Neutrophil (primary cell): ENCODE data around the gene KRTAP13-4.

Experiments
- H3K27ac ChIP-seq: fragments of 200-600 bp; sonication (generic); 2 replicates; pipeline ENCODE4 v1.5.1; 2016; ENCODE audit warnings: mild to moderate bottlenecking, moderate library complexity
- H3K27me3 ChIP-seq: fragments of 200-600 bp; sonication (generic); 2 replicates; pipeline ENCODE4 v1.6.0; 2016; ENCODE audit warnings: mild to moderate bottlenecking
- H3K36me3 ChIP-seq: fragments of 200-600 bp; sonication (generic); 2 replicates; pipeline ENCODE4 v1.5.1; 2017
- H3K4me1 ChIP-seq, 2 experiments: fragments of 200-600 bp in 1 of 2; sonication (generic) in 1 of 2; 1 replicate in 1 of 2; 2 replicates in 1 of 2; pipeline versions ENCODE4 v1.5.1 to v1.6.1; 2013 to 2016; ENCODE audit warnings: low read depth in 1 of 2, low read length in 1 of 2, mild to moderate bottlenecking in 1 of 2, moderate library complexity in 1 of 2; ENCODE audit not compliant: control insufficient read depth in 1 of 2, insufficient read depth in 1 of 2
- H3K4me3 ChIP-seq, 2 experiments: fragments of 200-600 bp in 1 of 2; sonication (generic) in 1 of 2; 1 replicate in 1 of 2; 2 replicates in 1 of 2; pipeline ENCODE4 v1.5.1; 2013 to 2016; ENCODE audit warnings: low read depth in 1 of 2, low read length in 1 of 2, mild to moderate bottlenecking in 1 of 2, moderate library complexity in 1 of 2
- H3K9me3 ChIP-seq: fragments of 200-600 bp; sonication (generic); 2 replicates; pipeline ENCODE4 v1.5.1; 2016
- CTCF ChIP-seq: fragments of 200-600 bp; sonication (generic); IDR thresholded peaks from 2 replicates; pipeline ENCODE4 v1.5.1; 2016; ENCODE audit warnings: antibody characterized with exemption

The KRTAP13-4 gene

DNA sequence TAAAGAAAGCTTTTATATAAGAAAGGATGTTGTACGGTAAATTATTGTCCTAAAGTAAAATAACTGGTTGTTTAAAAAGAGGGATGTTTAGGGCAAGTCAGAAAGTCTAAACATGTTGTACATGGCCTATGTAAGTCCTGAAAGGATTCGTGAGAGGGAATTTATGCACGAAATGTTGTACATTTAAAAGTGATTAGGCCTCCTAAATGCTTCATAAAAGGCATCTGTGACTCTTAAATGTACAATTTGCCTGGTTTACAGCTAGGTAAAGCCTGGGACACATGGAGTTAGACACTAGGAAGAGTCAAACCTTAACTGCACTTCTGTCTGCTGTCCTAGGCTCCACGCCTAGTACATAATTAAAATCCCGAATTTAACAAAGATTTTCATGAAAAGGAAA is 14.0 kb upstream of the KRTAP13-4 start:
- no peak overlapping the region for H3K27ac ChIP-seq
- H3K4me1 ChIP-seq = no peaks in the 10 kb centered on the region
- H3K4me3 ChIP-seq = no peak overlapping the region
- H3K9me3 ChIP-seq = no peaks in the 10 kb centered on the region
- TF ChIP-seq CTCF = no peak
- no peaks in the 10 kb centered on the region for H3K36me3 ChIP-seq
- H3K27me3 ChIP-seq = no peaks in the 10 kb centered on the region

- no peak for TF ChIP-seq CTCF
- Histone ChIP-seq H3K36me3 (no peaks in the 10 kb centered on the region), H3K4me1 (no peaks in the 10 kb centered on the region)
These were observed 4.2 kb upstream of the KRTAP13-4 start, which contains the start of gene KRTAP13-3 for GRCh38 chr21:30425826-30426225. KRTAP13-3 (minus strand) TSS chr21:30425926; CDS start chr21:30425912, 14 bp downstream.

DNA sequence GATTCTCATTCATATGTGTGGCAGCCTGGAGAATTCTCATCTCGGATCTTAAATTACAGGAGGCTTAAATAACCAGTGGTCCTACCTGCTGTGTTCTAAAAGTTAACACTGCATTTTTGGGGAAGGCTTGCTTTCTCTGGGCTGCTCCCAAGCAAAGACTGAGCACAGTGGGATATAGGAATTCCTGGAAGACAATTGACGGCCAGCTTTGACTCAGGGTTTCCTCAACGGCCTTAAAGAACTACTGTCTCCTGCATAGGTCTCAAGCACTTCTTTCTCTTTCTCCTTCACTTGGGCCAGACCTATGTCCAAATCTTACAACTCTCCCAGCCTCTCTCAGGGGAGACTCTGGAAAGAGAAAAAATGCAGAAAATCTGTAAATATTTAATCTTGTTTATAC is 3.3 kb upstream of the KRTAP13-4 start:
- Histone ChIP-seq H3K27me3 (no peaks in the 10 kb centered on the region), H3K36me3 (no peaks in the 10 kb centered on the region), H3K27ac (no peak overlapping the region), H3K9me3 (no peaks in the 10 kb centered on the region), H3K4me1 (no peaks in the 10 kb centered on the region), H3K4me3 (no peak overlapping the region)
- TF ChIP-seq CTCF = no peak

More at GRCh38 chr21:30425826-30426225, 4.2 kb upstream of the KRTAP13-4 start, which contains the start of gene KRTAP13-3:
- Histone ChIP-seq H3K9me3 (no peaks in the 10 kb centered on the region), H3K4me3 (no peak within 1 kb of the TSS), H3K27ac (no peak within 1 kb of the TSS), H3K27me3 (no peaks in the 10 kb centered on the region)

DNA sequence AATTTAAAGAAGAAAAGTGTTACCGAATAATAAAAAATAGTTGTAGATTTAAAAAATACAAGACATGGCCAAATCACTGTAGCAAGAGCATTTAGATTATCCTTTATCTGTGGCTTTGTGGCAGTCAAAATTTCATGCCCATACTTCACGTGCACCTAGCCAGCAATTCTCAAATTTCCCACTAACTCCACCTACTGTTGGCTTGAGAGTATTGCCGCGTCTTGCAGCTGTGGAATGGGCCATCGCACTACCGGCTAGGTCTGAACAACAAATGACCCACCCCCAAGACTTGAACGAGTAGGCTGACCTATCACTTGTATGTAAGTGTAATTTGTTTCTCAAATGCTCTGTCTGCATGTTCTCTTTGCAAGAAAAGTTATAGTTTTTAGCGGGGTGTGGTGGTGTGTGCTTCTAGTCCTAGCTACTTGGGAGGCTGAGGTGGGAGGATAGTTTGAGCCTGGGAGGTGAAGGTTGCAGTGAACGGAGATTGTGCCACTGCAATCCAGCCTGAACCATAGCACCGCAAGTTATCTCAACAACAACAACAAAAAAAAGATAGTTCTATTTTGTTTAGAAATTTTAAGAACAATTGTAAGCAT is 4.1 kb downstream of the KRTAP13-4 start:
- Histone ChIP-seq H3K36me3 (no peaks in the 10 kb centered on the region), H3K4me1 (no peaks in the 10 kb centered on the region), H3K27me3 (no peaks in the 10 kb centered on the region), H3K4me3 (no peak overlapping the region), H3K9me3 (no peaks in the 10 kb centered on the region), H3K27ac (no peak overlapping the region)
- TF ChIP-seq CTCF = no peak

GRCh38 chr21:30437010-30437565 is 7.1 kb downstream of the KRTAP13-4 start:
- TF ChIP-seq CTCF = no peak
- H3K27me3 ChIP-seq = no peaks in the 10 kb centered on the region
- no peaks in the 10 kb centered on the region for H3K9me3 ChIP-seq
- no peak overlapping the region for H3K4me3 ChIP-seq
- no peaks in the 10 kb centered on the region for H3K4me1 ChIP-seq
- H3K36me3 ChIP-seq = no peaks in the 10 kb centered on the region
- H3K27ac ChIP-seq = no peak overlapping the region
